ENCODE data around the gene LAIR2.

LAIR2 gene

DNA sequence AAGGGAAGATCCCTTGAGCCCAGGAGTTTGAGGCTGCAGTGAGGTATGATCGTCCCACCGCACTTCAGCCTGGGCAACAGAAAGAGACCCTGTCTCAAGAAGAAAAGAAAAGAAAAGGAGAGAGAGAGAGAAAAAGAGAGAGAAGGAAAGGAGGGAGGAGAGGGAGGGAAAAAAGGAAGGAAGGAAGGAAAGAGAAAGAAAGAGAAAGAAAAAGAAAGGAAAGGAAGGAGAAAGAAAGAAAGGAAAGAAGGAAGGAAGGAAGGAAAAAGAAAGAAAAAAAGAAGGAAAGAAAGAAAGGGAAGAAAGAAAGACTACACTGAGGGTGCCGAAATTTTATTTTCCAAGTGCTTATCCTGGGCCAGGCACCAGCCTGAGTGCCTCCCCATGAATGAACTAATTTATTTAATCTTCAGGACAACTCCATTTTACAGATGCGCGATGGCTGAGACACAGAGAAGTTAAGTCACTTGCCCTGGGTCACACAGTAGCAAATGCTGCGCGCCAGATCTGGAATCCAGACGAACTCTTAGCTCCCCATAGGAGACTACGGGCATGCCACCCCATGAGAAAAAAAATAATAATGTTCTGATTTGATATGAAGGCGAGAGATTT lies 32.2 kb upstream of the LAIR2 start:
- no peaks in the 10 kb centered on the region for H3K36me3 ChIP-seq (replicated peaks)
- no peak overlapping the region for H3K4me3 ChIP-seq (ENCODE audit: low read depth, low read length)
- in situ Hi-C loops (cut with HindIII; ENCODE audit: low pct_ligation_motif_present, low sequenced_read_pairs), result no loop called here
- no peak overlapping the region for H3K27ac ChIP-seq
- DNase-seq, result no peak
- TF ChIP-seq, protein P1, sequence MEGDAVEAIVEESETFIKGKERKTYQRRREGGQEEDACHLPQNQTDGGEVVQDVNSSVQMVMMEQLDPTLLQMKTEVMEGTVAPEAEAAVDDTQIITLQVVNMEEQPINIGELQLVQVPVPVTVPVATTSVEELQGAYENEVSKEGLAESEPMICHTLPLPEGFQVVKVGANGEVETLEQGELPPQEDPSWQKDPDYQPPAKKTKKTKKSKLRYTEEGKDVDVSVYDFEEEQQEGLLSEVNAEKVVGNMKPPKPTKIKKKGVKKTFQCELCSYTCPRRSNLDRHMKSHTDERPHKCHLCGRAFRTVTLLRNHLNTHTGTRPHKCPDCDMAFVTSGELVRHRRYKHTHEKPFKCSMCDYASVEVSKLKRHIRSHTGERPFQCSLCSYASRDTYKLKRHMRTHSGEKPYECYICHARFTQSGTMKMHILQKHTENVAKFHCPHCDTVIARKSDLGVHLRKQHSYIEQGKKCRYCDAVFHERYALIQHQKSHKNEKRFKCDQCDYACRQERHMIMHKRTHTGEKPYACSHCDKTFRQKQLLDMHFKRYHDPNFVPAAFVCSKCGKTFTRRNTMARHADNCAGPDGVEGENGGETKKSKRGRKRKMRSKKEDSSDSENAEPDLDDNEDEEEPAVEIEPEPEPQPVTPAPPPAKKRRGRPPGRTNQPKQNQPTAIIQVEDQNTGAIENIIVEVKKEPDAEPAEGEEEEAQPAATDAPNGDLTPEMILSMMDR (IDR thresholded peaks at IDR 0.05; ENCODE audit: low read depth, low read length, missing control alignments), result no peak
- H3K27me3 ChIP-seq (replicated peaks), result no peaks in the 10 kb centered on the region

DNA sequence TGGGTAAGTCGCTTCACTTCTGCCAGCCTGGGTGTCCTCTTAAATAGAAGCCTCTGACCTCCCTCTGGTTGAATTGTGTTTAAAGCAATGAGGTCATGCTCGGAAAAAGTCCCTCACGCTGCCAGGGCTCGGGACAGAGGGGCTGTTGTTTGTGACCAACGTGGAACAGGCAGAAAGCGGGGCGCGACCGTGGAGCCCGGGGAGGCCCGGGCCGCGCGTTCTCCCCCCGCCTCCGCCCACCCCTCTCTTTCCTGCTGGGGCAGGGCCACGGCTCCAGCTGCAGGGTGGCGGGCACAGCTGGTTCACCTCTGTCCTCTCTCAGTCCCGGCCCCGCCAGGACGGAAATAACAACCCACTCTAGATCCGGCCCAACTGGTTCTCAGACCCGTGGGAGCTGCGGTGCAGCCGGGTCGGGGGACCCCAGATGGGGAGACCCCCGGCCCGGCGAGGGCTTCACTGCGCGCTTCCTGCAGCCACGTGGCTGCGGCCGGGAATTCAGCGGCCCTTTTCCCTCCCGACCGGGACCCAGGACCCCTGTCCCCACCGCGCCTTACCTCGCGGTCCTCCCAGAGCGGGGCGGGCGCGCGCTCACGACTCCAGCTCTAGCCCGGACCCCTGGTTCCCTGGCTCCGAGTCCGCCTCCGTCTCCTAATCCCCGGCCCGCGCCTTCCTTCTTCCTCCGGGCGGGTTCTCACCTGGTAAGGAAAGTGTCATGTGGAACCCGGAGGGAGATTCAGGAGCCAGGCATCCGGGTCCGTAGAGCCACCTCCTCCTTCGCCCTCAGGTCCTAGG lies 31.4 kb upstream of the LAIR2 start:
- no peak for DNase-seq
- peak overlapping the region; percentile 47 for H3K4me3 ChIP-seq (ENCODE audit: low read depth, low read length)
- H3K27me3 ChIP-seq (replicated peaks), result no peaks in the 10 kb centered on the region
- TF ChIP-seq, protein P1 (IDR thresholded peaks at IDR 0.05; ENCODE audit: low read depth, low read length, missing control alignments), result no peak
- in situ Hi-C loops (cut with HindIII; ENCODE audit: low pct_ligation_motif_present, low sequenced_read_pairs), result no loop called here
- no peaks in the 10 kb centered on the region for H3K36me3 ChIP-seq (replicated peaks)
- H3K27ac ChIP-seq, result no peak overlapping the region

DNA sequence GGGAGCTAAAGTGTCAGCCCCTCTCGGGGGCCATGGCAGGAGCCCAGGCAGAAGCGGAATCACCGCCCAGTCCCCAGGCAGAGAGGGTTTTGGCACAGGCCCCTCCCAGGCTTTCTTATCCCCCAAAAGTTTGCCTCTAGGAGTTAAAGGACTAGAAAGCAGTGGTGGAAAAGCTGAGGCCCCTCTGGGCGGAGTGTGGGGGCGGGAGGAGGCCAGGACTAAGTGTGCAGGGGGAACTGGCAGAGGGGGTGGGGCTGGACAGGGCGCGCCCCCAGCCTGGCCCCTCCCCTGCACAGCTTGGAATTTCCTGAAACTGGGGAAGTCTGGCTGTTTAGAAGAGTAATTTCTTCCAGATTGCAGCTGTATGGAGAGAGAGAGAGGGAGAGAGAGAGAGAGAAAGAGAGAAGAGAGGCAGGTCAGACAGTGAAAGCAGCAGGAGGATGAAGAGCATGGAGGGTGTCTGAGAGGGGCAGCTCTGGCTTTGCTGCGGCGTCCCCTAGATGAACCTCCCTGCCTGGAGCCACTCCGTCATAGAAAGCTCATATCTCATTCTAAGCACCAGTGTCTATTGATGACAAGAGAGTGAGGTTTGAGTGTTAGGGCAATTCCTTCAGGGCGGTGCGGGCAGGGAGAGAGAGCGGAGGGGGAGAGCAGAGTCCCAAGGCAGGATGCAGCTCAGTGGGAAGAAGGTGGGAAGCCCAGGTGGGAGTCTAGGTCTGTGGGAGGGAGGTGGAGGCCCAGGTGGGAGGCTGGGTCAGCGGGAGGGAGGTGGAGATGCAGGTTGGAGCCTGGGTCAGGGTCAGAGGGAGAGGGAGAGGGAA lies 29.4 kb upstream of the LAIR2 start, which contains the start of gene CDC42EP5:
TSS of gene CDC42EP5 (minus strand) at position 226 of the 821 bp plus-strand sequence. CDS start 7,749 bp downstream, outside the sequence.
- in situ Hi-C loops (cut with HindIII; ENCODE audit: low pct_ligation_motif_present, low sequenced_read_pairs), result no loop called here
- DNase-seq, result peak; percentile 69
- H3K27me3 ChIP-seq (replicated peaks), result no peaks in the 10 kb centered on the region
- TF ChIP-seq, protein P1 (IDR thresholded peaks at IDR 0.05; ENCODE audit: low read depth, low read length, missing control alignments), result no peak
- peak within 1 kb of the TSS; percentile 55 for H3K4me3 ChIP-seq (ENCODE audit: low read depth, low read length)
- no peaks in the 10 kb centered on the region for H3K36me3 ChIP-seq (replicated peaks)
- peak within 1 kb of the TSS; percentile 85 for H3K27ac ChIP-seq

DNA sequence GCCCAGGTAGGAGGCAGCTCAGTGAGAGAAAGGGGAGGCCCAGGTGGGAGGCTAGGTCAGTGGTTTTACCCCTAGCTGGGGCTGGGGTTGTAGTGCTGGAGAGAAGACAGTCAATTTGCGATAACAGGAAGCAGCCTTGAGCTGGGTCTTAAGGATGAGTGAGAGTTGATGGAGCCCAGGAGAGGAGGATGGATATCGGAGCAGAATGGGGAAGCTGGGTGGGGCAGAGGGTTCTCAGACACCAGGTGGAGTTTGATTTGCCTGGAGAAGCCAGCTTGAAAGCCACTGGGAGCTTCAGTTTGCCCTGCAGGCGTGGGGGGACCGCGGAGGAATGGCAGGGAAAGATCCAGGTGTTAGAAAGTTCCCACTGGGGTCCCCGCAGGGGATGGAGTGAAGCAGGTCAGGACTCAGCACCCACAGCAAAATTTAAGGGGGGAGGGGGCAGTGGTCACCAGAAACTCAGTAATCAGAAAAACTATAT lies 28.7 kb upstream of the LAIR2 start:
- DNase-seq, result no peak
- TF ChIP-seq, protein P1 (IDR thresholded peaks at IDR 0.05; ENCODE audit: low read depth, low read length, missing control alignments), result no peak
- H3K27ac ChIP-seq, result peak overlapping the region; percentile 85
- no peaks in the 10 kb centered on the region for H3K27me3 ChIP-seq (replicated peaks)
- no peaks in the 10 kb centered on the region for H3K36me3 ChIP-seq (replicated peaks)
- in situ Hi-C loops (cut with HindIII; ENCODE audit: low pct_ligation_motif_present, low sequenced_read_pairs), result no loop called here
- H3K4me3 ChIP-seq (ENCODE audit: low read depth, low read length), result no peak overlapping the region

DNA sequence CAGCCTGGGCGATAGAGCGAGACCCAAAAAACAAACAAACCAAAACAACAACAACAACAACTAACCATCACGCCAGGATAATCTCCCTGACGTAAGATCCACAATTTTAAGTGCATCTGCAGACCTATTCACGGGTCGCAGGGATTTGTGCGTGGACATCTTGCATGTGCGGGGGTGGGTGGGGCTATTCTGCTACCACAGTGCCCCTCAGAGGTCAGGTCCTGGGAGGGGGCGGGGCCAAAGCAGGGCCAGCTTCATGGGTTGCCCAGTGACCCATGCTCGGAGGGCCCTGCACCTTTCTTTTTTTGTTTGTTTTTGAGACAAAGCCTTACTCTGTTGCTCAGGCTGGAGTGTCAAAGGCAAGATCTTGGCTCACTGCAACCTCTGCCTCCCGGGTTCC lies 26.9 kb upstream of the LAIR2 start:
- TF ChIP-seq, protein P1 (IDR thresholded peaks at IDR 0.05; ENCODE audit: low read depth, low read length, missing control alignments), result no peak
- Histone ChIP-seq H3K36me3 (replicated peaks) (no peaks in the 10 kb centered on the region), H3K27me3 (replicated peaks) (no peaks in the 10 kb centered on the region), H3K27ac (no peak overlapping the region), H3K4me3 (ENCODE audit: low read depth, low read length) (no peak overlapping the region)
- DNase-seq, result no peak
- in situ Hi-C loops (cut with HindIII; ENCODE audit: low pct_ligation_motif_present, low sequenced_read_pairs), result no loop called here

All from brain microvascular endothelial cell (primary cell).